Measurements from ENCODE around the gene PCMTD2. TPM values are rescaled to one million over a fixed set of nuclear protein-coding genes. Genes with fewer than 3 reads are reported as not detected.
A peak's percentile ranks its signal among the peaks of the same experiment; 100 is the strongest.

PCMTD2 gene
- total and polyA plus RNA-seq, 2 of the 13 experiments (the other 11 are each of a cell fraction or from before 2014, with no cell fraction given) = 47.0 to 76.9 TPM

DNA sequence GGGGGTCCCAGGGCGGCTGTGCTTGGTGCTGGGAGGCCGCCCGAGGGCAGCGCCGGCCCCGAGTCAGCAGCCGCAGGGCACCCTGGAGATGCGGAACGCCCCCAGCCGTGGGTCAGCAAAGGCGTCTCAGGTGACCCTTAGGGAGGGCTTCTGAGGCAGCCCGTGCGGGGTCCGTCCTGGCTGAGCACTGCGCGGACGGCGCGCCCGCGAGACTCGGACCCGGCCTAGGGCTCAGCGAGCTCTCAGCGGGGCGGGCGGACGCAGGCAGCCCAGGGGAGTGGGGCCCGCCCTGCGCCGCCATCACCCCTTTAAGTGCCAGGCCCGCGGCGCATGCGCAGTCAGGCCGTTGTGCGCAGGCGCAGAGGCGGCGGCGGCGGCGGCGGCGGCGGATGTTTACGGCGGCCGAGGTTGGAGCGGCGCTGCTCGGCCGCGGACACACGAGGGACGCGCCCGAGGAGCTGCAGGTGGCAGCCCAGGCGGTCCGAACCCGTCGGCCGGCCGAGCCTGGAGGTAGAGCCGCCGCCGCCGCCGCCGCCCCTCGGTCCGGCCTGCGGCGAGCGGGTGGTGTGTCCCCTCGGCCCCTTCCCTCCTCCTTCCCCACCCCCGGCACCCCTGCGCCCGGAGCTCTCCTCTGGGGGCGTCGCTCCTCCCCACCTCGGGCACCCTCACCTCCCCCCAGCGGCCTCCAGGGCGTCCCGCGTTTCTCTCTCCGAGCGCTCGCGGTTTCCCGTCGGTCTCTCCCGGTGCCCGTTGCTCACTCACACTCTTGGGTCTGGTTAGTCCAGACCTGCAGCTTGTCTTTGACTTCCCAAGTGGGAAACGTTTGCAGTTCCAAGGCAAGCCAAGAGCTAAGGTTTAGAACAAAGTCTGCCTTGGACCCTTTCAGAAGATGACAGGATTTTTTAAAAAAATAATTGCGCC lies at the start of gene PCMTD2 (continued):
- TF ChIP-seq, protein P1, sequence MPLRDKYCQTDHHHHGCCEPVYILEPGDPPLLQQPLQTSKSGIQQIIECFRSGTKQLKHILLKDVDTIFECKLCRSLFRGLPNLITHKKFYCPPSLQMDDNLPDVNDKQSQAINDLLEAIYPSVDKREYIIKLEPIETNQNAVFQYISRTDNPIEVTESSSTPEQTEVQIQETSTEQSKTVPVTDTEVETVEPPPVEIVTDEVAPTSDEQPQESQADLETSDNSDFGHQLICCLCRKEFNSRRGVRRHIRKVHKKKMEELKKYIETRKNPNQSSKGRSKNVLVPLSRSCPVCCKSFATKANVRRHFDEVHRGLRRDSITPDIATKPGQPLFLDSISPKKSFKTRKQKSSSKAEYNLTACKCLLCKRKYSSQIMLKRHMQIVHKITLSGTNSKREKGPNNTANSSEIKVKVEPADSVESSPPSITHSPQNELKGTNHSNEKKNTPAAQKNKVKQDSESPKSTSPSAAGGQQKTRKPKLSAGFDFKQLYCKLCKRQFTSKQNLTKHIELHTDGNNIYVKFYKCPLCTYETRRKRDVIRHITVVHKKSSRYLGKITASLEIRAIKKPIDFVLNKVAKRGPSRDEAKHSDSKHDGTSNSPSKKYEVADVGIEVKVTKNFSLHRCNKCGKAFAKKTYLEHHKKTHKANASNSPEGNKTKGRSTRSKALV (CRISPR knock-in tag; IDR thresholded peaks at IDR 0.05) = no peak
- peak; percentile 92; the same call in 1 of the 2 replicates for TF ChIP-seq ZNF543 (CRISPR knock-in tag; IDR thresholded peaks at IDR 0.05)
- TF ChIP-seq ATRX (CRISPR knock-in tag; IDR thresholded peaks at IDR 0.05; ENCODE audit: borderline replicate concordance) = no peak
- peak; percentile 73 for TF ChIP-seq ZNF781 (CRISPR knock-in tag; IDR thresholded peaks at IDR 0.05; ENCODE audit: borderline replicate concordance, not compliant biosample characterization)
- peak; percentile 98 for TF ChIP-seq ZFX (CRISPR knock-in tag; IDR thresholded peaks at IDR 0.05; ENCODE audit: low read depth)
- no peak for TF ChIP-seq CHD4 (IDR thresholded peaks at IDR 0.05; ENCODE audit: borderline replicate concordance, low read length)
- TF ChIP-seq BRCA1 (CRISPR knock-in tag; IDR thresholded peaks at IDR 0.05) = peak; percentile 39; the same call in 1 of the 2 replicates
- peak; percentile 95 for TF ChIP-seq KAT7 (CRISPR knock-in tag; IDR thresholded peaks at IDR 0.05; ENCODE audit: borderline replicate concordance)
- TF ChIP-seq, protein P2, sequence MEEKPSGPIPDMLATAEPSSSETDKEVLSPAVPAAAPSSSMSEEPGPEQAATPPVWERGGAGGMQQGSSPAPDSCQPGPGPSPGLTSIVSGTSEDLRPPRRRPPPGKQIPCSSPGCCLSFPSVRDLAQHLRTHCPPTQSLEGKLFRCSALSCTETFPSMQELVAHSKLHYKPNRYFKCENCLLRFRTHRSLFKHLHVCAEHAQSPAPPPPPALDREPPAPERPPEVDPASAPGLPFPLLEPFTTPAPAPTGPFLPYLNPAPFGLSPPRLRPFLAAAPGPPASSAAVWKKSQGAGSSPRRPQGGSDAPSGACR (CRISPR knock-in tag; IDR thresholded peaks at IDR 0.05) = peak; percentile 68; the same call in 1 of the 2 replicates
- TF ChIP-seq ZNF234 (CRISPR knock-in tag; conservative IDR thresholded peaks at IDR 0.05) = peak; percentile 68; the same call in 1 of the 2 replicates
- peak; percentile 49; the same call in 1 of the 2 replicates for TF ChIP-seq RFXANK (CRISPR knock-in tag; IDR thresholded peaks at IDR 0.05)
- TF ChIP-seq, protein P3, sequence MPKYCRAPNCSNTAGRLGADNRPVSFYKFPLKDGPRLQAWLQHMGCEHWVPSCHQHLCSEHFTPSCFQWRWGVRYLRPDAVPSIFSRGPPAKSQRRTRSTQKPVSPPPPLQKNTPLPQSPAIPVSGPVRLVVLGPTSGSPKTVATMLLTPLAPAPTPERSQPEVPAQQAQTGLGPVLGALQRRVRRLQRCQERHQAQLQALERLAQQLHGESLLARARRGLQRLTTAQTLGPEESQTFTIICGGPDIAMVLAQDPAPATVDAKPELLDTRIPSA (CRISPR knock-in tag; IDR thresholded peaks at IDR 0.05; ENCODE audit: borderline replicate concordance) = 0 out of 2 replicates have a peak, but pooled peaks have one; percentile 60
- TF ChIP-seq ZNF44 (CRISPR knock-in tag; IDR thresholded peaks at IDR 0.05) = peak; percentile 68
- no peak for TF ChIP-seq CCAR2 (optimal IDR thresholded peaks at IDR 0.05; ENCODE audit: low read depth, low read length)
- peak; percentile 89 for TF ChIP-seq ZBTB7B (CRISPR knock-in tag; IDR thresholded peaks at IDR 0.05)
- no peak for TF ChIP-seq ZBTB21 (CRISPR knock-in tag; IDR thresholded peaks at IDR 0.05)
- peak; percentile 72; the same call in 1 of the 2 replicates for TF ChIP-seq KLF11 (CRISPR knock-in tag; IDR thresholded peaks at IDR 0.05)
- TF ChIP-seq EED (CRISPR knock-in tag; IDR thresholded peaks at IDR 0.05) = peak; percentile 96
- peak; percentile 98 for TF ChIP-seq ZNF563 (CRISPR knock-in tag; IDR thresholded peaks at IDR 0.05)
- no peak for TF ChIP-seq FOSL1 (CRISPR knock-in tag; IDR thresholded peaks at IDR 0.05; ENCODE audit: borderline replicate concordance)
- TF ChIP-seq, protein P4, sequence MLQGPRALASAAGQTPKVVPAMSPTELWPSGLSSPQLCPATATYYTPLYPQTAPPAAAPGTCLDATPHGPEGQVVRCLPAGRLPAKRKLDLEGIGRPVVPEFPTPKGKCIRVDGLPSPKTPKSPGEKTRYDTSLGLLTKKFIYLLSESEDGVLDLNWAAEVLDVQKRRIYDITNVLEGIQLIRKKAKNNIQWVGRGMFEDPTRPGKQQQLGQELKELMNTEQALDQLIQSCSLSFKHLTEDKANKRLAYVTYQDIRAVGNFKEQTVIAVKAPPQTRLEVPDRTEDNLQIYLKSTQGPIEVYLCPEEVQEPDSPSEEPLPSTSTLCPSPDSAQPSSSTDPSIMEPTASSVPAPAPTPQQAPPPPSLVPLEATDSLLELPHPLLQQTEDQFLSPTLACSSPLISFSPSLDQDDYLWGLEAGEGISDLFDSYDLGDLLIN (CRISPR knock-in tag; IDR thresholded peaks at IDR 0.05; ENCODE audit: borderline replicate concordance) = no peak; the same call in 1 of the 2 replicates
- peak; percentile 80 for TF ChIP-seq PAX8 (CRISPR knock-in tag; IDR thresholded peaks at IDR 0.05; ENCODE audit: borderline replicate concordance)
- TF ChIP-seq, protein P5, sequence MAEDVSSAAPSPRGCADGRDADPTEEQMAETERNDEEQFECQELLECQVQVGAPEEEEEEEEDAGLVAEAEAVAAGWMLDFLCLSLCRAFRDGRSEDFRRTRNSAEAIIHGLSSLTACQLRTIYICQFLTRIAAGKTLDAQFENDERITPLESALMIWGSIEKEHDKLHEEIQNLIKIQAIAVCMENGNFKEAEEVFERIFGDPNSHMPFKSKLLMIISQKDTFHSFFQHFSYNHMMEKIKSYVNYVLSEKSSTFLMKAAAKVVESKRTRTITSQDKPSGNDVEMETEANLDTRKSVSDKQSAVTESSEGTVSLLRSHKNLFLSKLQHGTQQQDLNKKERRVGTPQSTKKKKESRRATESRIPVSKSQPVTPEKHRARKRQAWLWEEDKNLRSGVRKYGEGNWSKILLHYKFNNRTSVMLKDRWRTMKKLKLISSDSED (CRISPR knock-in tag; IDR thresholded peaks at IDR 0.05) = peak; percentile 26
- TF ChIP-seq ZNF549 (CRISPR knock-in tag; IDR thresholded peaks at IDR 0.05) = no peak
